NCI-H345 treated with DMSO at 0.1 percent for 48 hours (cell line): Measurements from ENCODE around the gene PCNT.
"Not testable (repeated sequence)": the region's sequence is repeated elsewhere in the genome, so short reads cannot be mapped to it uniquely, and the experiment has no call there.

Experiments
- DNase-seq: peaks from one replicate; lab custom pipeline; 2025; ENCODE audit not compliant: unreplicated experiment; lab: John Stamatoyannopoulos, UW

PCNT gene

GRCh38 chr21:46443910-46444309 lies 120.0 kb downstream of the PCNT start:
- no peak for DNase-seq

DNA sequence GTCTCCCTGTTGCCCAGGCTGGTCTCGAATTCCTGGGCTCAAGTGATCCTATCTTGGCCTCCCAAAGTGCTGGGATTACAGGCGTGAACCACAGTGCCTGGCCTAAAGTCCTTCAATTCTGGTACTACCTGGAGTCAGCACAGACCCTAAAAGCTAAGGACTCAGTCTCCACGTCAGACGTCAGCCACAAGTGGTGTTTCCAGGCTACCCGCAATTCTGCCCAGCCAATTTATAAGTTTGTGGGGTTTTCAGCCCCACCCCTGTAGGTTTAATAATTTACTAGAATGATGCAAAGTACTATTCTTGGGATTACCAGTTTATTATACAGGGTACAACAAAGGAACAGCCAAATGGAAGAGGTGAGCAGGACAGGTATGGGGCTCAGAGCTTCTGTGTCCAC lies 124.2 kb downstream of the PCNT start:
- DNase-seq: no peak

GRCh38 chr21:46448855-46449254 lies 124.9 kb downstream of the PCNT start:
- not testable (repeated sequence) for DNase-seq

GRCh38 chr21:46452710-46453109 lies 128.8 kb downstream of the PCNT start:
- DNase-seq: no peak

DNA sequence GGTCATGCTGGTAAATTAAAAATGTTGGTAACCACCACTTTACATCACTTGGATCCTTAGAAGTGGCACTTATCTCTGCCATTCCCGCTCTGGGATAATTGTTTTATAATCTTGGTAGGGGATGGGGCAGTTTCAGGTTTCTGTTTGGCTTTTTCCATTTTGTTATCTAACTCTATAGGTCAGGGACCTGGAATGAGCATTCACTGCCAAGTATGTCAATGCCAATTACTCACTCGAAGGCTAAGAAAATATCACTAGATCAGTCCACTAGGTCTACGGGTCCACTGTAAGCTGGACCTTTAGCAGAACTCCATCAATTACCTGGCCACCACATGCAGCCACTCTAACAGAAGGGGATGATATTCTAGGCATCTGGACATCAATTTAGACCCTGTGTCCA lies 130.2 kb downstream of the PCNT start:
- no peak for DNase-seq

DNA sequence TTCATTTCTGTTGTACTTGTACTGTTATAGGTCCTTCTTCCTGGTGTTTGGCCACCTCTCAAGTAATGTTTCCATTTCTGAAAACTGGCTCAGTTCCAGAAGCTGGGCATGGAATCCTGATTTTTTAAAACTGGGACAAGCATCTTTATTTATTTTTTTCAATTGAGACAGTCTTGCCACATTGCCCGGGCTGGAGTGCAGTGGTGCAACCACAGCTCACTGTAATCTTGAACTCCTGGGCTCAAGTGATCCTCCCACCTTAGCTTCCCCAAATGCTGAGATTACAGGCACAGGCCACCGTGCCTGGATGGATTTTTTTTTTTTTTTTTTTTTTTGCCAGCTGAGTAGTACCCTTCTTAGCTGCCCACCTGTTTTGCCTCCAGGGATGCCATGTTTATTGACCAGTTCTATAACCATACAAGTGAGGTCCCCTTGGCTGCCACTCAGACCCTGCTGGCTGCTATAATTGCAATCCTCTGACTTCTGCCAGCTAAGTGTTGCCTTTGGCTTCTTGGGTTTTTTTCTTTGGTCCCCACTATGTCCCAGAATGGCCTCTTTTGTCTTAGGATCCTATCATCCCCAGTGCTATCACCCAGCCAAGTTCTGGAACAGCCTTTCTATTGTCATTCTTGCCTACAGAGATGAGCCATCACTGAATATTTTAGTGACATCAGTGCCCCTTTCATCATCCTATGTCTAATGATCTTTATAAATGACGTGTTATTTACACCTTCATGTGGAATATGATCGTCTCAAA lies 130.9 kb downstream of the PCNT start:
- no peak for DNase-seq

DNA sequence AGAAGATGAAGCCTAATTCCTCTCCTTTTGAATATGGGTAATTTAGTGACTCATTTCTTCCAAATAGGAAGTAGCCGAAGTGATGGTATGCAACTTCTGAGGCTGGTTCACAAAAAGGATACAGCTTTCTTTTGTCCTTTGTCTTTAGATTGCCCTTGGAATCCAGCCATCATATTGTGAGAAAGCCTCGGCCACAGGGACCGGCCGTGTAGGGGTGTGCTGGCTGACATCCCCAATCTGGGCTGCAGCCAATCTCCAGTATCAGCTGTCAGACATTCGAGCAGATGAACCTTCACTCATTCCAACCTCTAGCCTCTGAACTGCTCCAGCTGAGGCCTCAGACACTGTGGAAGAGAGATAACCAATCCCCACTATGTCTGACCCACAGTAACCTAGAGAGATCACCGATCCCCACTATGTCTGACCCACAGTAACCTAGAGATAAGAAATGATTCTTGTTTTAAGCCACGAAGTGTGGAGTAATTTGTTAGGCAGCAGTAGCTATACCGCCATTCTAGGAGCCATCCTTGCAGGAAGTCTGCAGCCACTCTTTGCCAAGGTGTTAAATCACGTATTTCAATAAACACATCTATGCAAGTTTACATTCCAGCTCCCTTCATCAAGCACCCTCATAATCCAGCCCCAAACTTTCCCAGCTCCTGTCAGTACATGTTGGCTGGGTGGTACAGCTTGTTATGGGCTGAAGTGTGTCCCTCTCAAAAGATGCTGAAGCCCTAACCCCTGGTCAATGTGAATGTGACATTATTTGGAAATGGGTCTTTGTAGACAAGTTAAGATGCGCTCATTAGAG lies 131.8 kb downstream of the PCNT start:
- DNase-seq: no peak

DNA sequence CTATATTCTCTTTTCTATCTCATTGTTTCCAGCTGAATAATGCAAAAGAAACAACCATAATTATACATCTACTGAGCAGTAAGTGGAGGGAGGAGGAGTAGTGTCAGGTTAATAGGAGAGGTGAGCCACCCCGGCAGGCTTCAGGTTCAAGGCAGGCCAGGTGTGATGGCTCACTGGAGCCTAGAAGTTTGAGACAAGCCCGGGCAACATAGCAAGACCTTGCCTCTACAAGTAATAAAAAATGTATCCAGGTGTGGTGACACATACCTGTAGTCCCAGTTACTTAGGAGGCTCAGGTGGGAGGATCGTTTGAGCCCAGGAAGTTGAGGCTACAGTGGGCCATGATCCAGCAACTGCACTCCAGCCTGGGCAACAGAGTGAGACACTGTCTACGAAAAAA lies 132.8 kb downstream of the PCNT start:
- DNase-seq: no peak

- DNase-seq: no peak
Observed at GRCh38 chr21:46457801-46458314, 133.9 kb downstream of the PCNT start.

GRCh38 chr21:46458315-46459023 lies 134.5 kb downstream of the PCNT start, which contains the start of gene DIP2A:
Gene DIP2A, plus strand, starts transcription at chr21:46458891. Its CDS starts 241 bp downstream, at chr21:46459132.
- peak; percentile 98 for DNase-seq

DNA sequence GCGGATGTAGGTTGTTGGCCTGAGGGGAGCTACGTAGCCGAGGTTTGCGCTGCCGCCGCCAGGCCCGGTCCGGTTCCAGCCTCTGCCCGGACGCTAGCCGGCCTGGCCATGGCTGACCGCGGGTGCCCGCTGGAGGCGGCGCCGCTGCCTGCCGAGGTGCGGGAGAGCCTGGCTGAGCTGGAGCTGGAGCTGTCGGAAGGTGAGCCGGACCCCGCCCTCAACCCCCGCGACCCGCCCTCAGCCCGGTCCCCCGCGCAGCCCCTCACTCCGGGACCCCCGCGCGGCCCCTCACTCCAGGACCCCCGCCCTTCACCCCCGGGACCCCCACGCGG lies 135.0 kb downstream of the PCNT start:
- DNase-seq: no peak

DNA sequence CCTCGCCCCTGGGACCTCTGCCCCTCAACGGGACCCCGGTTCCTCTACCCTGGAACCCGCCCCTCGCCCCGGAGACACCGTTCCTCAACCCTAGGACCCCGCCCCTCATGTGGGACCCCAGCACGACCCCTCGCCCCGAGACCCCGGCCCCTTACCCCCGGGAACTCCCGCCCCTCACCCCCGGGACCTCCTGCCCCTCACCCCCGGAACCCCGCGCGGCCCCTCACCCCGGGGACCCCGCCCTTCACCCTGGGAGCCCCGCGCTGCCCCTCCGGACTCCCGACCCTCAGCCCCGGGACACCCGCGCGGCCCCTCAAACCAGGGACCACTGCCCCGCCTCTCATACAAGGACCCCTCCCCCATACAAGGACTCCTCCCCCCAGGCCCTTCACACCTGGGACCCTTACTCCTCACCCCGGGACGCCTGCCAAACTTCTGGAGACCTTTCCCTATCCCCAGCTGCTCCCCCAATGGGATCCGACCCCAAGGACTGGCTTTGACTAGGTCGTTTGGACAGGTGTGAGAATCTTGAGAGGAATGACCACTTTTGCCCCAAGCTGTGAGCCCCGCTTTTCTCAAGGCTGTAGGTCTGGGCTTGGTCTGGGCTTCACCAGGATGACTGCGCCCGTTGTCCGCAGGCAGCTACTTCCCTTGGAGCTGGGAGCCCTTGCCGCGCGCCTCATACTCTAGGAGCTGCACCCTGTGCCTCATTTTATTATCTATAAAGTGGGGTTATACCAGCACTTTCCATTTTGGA lies 135.6 kb downstream of the PCNT start:
- no peak for DNase-seq

DNA sequence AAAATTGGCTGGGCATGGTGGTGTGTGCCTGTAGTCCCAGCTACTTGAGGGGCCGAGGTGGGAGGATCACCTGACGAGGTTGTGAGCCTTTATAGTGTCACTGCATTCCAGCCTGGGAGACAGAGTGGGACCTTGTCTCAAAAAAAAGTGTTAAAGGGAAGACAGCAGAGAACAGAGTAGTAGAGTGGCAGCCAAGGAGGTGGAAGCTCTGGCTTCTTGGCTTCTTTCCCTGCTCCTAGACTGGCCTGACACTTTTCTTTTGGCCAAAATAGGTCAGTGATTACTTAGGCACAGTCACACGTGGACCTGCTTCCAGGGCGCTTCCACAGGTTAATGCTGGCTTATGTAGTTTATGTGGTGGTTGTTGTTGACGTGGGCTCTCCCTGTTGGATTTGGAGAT lies 138.0 kb downstream of the PCNT start:
- no peak for DNase-seq

GRCh38 chr21:46465153-46465552 lies 141.2 kb downstream of the PCNT start:
- DNase-seq: not testable (repeated sequence)

GRCh38 chr21:46465651-46466050 lies 141.7 kb downstream of the PCNT start:
- DNase-seq: no peak

DNA sequence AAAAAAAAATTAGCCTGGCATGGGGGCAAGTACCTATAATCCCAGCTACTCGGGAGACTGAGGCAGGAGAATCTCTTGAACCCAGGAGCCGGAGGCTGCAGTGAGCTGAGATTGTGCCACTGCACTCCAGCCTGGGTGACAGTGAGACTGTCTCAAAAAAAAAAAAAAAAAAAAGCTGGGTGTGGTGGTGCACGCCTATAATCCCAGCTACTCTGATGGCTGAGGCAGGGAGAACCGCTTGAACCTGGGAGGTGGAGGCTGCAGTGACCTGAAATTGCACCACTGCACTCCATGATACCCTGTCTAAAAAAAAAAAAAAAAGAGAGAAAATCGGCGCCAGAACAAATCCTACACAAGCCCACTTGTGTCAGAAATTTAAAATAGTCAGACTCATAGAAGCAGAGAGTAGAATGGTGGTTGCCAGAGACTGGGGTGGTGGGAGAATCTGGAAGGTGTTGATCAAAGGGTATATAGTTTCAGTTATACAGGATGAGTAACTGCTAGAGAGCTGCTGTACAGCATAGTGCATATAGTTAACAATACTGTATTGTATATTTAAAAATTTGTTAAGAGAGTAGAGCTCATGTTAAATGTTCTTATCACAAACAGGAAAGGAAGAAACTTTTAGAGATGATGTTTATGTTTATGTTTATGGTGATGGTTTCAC lies 144.3 kb downstream of the PCNT start:
- no peak for DNase-seq

- no peak for DNase-seq
Observed at GRCh38 chr21:46469275-46469674, 145.3 kb downstream of the PCNT start.

DNA sequence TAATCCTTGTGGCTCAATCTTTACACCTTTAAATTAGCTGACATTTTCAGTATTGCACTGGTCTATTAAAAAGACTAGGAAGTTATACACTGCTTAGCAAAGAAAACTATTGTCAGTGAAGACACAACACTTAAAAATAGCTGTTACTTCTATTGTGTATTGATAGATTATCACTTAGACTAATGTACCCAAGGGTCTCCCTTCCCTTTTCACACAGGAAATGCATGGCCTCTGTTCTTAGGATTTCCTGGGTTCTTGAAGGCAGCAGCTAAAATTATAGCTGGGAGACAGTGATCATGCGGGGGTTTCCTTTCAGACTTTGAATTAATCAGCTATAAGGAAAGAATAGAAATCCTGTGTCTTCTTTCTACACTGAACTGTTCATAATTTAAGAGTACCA lies 147.6 kb downstream of the PCNT start:
- no peak for DNase-seq

GRCh38 chr21:46472246-46472645 lies 148.3 kb downstream of the PCNT start:
- no peak for DNase-seq

- DNase-seq: no peak
Observed at GRCh38 chr21:46474382-46474781, 150.4 kb downstream of the PCNT start.
